H9 (cell line): ENCODE measurements around the gene AGXT. TPM values are rescaled to one million over a fixed set of nuclear protein-coding genes. Genes with fewer than 3 reads are reported as not detected.
A peak's percentile ranks its signal among the peaks of the same experiment; 100 is the strongest.

ENCODE experiments used
- DNase-seq: peaks from one replicate; pipeline ENCODE4 v3.0.0-alpha.2; 2017
- H2AFZ ChIP-seq: one replicate; pipeline ENCODE4 v1.6.1; 2013; ENCODE audit warnings: mild to moderate bottlenecking, low read length, control low read depth, moderate library complexity
- H2AK5ac ChIP-seq: 2 replicates; pipeline ENCODE4 v1.6.1; 2013; ENCODE audit warnings: low read length, control low read depth, mixed read lengths; ENCODE audit not compliant: insufficient read length
- H2BK120ac ChIP-seq: one replicate; pipeline ENCODE4 v1.6.1; 2013; ENCODE audit warnings: low read depth, mild to moderate bottlenecking, low read length, control low read depth, inconsistent platforms; ENCODE audit not compliant: poor library complexity, severe bottlenecking
- H2BK12ac ChIP-seq: 2 replicates; pipeline ENCODE4 v1.6.1; 2013; ENCODE audit warnings: low read length, control low read depth, mixed read lengths, low read depth; ENCODE audit not compliant: insufficient read length
- H2BK15ac ChIP-seq: 2 replicates; pipeline ENCODE4 v1.6.1; 2013; ENCODE audit warnings: low read depth, low read length, control low read depth
- H2BK20ac ChIP-seq: one replicate; pipeline ENCODE4 v1.6.1; 2013; ENCODE audit warnings: low read depth, mild to moderate bottlenecking, low read length, control low read depth, inconsistent platforms; ENCODE audit not compliant: poor library complexity, severe bottlenecking
- H2BK5ac ChIP-seq: 2 replicates; pipeline ENCODE4 v1.6.1; 2013; ENCODE audit warnings: low read length, control low read depth, mixed read lengths; ENCODE audit not compliant: insufficient read length
- H3K14ac ChIP-seq: 2 replicates; pipeline ENCODE4 v1.6.1; 2013; ENCODE audit warnings: low read length, control low read depth; ENCODE audit not compliant: insufficient read depth
- H3K18ac ChIP-seq: 2 replicates; pipeline ENCODE4 v1.6.1; 2013; ENCODE audit warnings: low read depth, mild to moderate bottlenecking, mixed read lengths, low read length, control low read depth; ENCODE audit not compliant: insufficient read length
- H3K23ac ChIP-seq: 2 replicates; pipeline ENCODE4 v1.6.1; 2013; ENCODE audit warnings: low read length, control low read depth, mixed read lengths, low read depth; ENCODE audit not compliant: insufficient read length
- H3K23me2 ChIP-seq: 2 replicates; pipeline ENCODE4 v1.6.1; 2013; ENCODE audit warnings: low read depth, mild to moderate bottlenecking, mixed read lengths, low read length, control low read depth; ENCODE audit not compliant: insufficient read length, poor library complexity, severe bottlenecking
- H3K27ac ChIP-seq: 2 replicates; pipeline ENCODE4 v1.5.1; 2013; ENCODE audit warnings: low read length, control low read depth, mixed read lengths, low read depth; ENCODE audit not compliant: insufficient read length
- H3K27me3 ChIP-seq: 2 replicates; pipeline ENCODE4 v1.6.1; 2013; ENCODE audit warnings: low read length, control low read depth, inconsistent platforms; ENCODE audit not compliant: insufficient read depth
- H3K4ac ChIP-seq: 2 replicates; pipeline ENCODE4 v1.6.1; 2013; ENCODE audit warnings: low read depth, mild to moderate bottlenecking, control low read depth, inconsistent platforms, low read length, moderate library complexity
- H3K4me1 ChIP-seq: 2 replicates; pipeline ENCODE4 v1.6.1; 2013; ENCODE audit warnings: low read length, control low read depth, inconsistent platforms; ENCODE audit not compliant: insufficient read depth
- H3K4me2 ChIP-seq: 2 replicates; pipeline ENCODE4 v1.6.1; 2013; ENCODE audit warnings: low read length, control low read depth, mixed read lengths; ENCODE audit not compliant: insufficient read length, insufficient read depth
- H3K56ac ChIP-seq: 2 replicates; pipeline ENCODE4 v1.6.1; 2013; ENCODE audit warnings: low read depth, mild to moderate bottlenecking, mixed read lengths, low read length, control low read depth; ENCODE audit not compliant: insufficient read length
- H3K79me1 ChIP-seq: 2 replicates; pipeline ENCODE4 v1.6.1; 2013; ENCODE audit warnings: low read depth, mild to moderate bottlenecking, moderate library complexity, low read length, control low read depth, inconsistent platforms; ENCODE audit not compliant: insufficient read depth, poor library complexity, severe bottlenecking
- H3K79me2 ChIP-seq: 2 replicates; pipeline ENCODE4 v1.6.1; 2013; ENCODE audit warnings: low read length, control low read depth, inconsistent platforms; ENCODE audit not compliant: insufficient read depth
- H3K9ac ChIP-seq: 2 replicates; pipeline ENCODE4 v1.6.1; 2013; ENCODE audit warnings: low read length, control low read depth, mixed read lengths; ENCODE audit not compliant: insufficient read length; ENCODE audit errors: extremely low read depth
- H3K9me3 ChIP-seq: one replicate; pipeline ENCODE4 v1.6.1; 2013; ENCODE audit warnings: low read depth, low read length, inconsistent platforms; ENCODE audit not compliant: control insufficient read depth
- H3T11ph ChIP-seq: one replicate; pipeline ENCODE4 v1.6.1; 2013; ENCODE audit warnings: mild to moderate bottlenecking, low read length, control low read depth, inconsistent platforms
- H4K20me1 ChIP-seq: one replicate; pipeline ENCODE4 v1.6.1; 2013; ENCODE audit not compliant: control insufficient read depth, insufficient read length, insufficient read depth
- H4K5ac ChIP-seq: 2 replicates; pipeline ENCODE4 v1.6.1; 2013; ENCODE audit warnings: low read depth, mild to moderate bottlenecking, mixed read lengths, low read length, control low read depth; ENCODE audit not compliant: insufficient read length
- H4K8ac ChIP-seq: replicated peaks from 2 replicates; pipeline ENCODE4 v1.6.1; 2013; ENCODE audit warnings: low read length, control low read depth, mixed read lengths, low read depth; ENCODE audit not compliant: insufficient read length
- H4K91ac ChIP-seq: 2 replicates; pipeline ENCODE4 v1.6.1; 2013; ENCODE audit warnings: low read depth, mild to moderate bottlenecking, moderate library complexity, mixed read lengths, low read length, control low read depth; ENCODE audit not compliant: insufficient read length
- H3K27ac Mint-ChIP-seq, 3 experiments: 2 replicates in 2 of 3; 3 replicates in 1 of 3; pipeline ENCODE4 v1.8.0; 2020 to 2021; ENCODE audit warnings: mixed read lengths in 3 of 3, mild to moderate bottlenecking in 1 of 3, moderate library complexity in 1 of 3
- H3K27me3 Mint-ChIP-seq: 2 replicates; pipeline ENCODE4 v1.8.0; 2021; ENCODE audit warnings: low read depth, mild to moderate bottlenecking, moderate library complexity, mixed read lengths
- H3K36me3 Mint-ChIP-seq, 3 experiments: 2 replicates in 2 of 3; 3 replicates in 1 of 3; pipeline ENCODE4 v1.8.0; 2020 to 2021; ENCODE audit warnings: low read depth in 3 of 3, mixed read lengths in 3 of 3; ENCODE audit not compliant: insufficient read depth in 1 of 3
- H3K4me1 Mint-ChIP-seq, 2 experiments: 2 replicates each; pipeline ENCODE4 v1.8.0; 2020; ENCODE audit warnings: mixed read lengths in 2 of 2
- H3K4me3 Mint-ChIP-seq, 2 experiments: 2 replicates in 1 of 2; 3 replicates in 1 of 2; pipeline ENCODE4 v1.8.0; 2020 to 2021; ENCODE audit warnings: mild to moderate bottlenecking in 2 of 2, mixed read lengths in 2 of 2, moderate library complexity in 1 of 2
- H3K9me3 Mint-ChIP-seq, 2 experiments: 2 replicates in 1 of 2; 3 replicates in 1 of 2; pipeline ENCODE4 v1.8.0; 2020; ENCODE audit warnings: mild to moderate bottlenecking in 2 of 2, mixed read lengths in 2 of 2, moderate library complexity in 1 of 2
- CTCF ChIP-seq: fragments of 200-600 bp; sonication (generic); conservative IDR thresholded peaks from 3 replicates; pipeline ENCODE4 v1.8.0; 2021; ENCODE audit warnings: antibody characterized with exemption, mild to moderate bottlenecking
- WGBS: extraction: QIAGEN DNeasy Blood & Tissue Kit; methylation state at CpG from one replicate; pipeline ENCODE4 v1.1.7; 2013; ENCODE audit warnings: missing lambda C conversion rate, low lambda C conversion rate, mixed read lengths; ENCODE audit not compliant: insufficient read length; ENCODE audit errors: extremely low coverage; 5-methylcytosine and 5-hydroxymethylcytosine counted together
- total RNA-seq: library from RNA; stranded (reverse); gene quantifications from 2 replicates; pipeline ENCODE4 v1.2.1, GENCODE V29; 2021

The AGXT gene
- total RNA-seq, 1 experiment from 2014 or later, result not detected

GRCh38 chr2:240920783-240921231 is 52.2 kb downstream of the AGXT start:
- no peaks in the 10 kb centered on the region for H3K79me1 ChIP-seq
- WGBS, result no CpG with 5 or more reads among the region's 4 CpGs
- Mint-ChIP-seq H3K27ac (peak overlapping the region in 1 of 3 experiments; percentile 70; a peak in 1 of 7 replicates), H3K27me3 (peaks cover 2% of the 10 kb centered on the region), H3K4me3 (no peak overlapping the region), H3K4me1 (peaks cover 2 to 4% of the 10 kb centered on the region in 2 experiments; a peak in 2 of 4 replicates), H3K9me3 (no peaks in the 10 kb centered on the region), H3K36me3 (no peaks in the 10 kb centered on the region)
- no peak overlapping the region for H4K91ac ChIP-seq
- H2BK5ac ChIP-seq, result no peak overlapping the region
- no peaks in the 10 kb centered on the region for H3K27me3 ChIP-seq
- H2BK120ac ChIP-seq, result no peak overlapping the region
- no peaks in the 10 kb centered on the region for H3K9me3 ChIP-seq
- H2AFZ ChIP-seq, result no peak overlapping the region
- H4K20me1 ChIP-seq, result no peaks in the 10 kb centered on the region
- H2BK12ac ChIP-seq, result no peak overlapping the region
- H3K23me2 ChIP-seq, result no peaks in the 10 kb centered on the region
- no peak overlapping the region for H3T11ph ChIP-seq
- no peak overlapping the region for H2BK20ac ChIP-seq
- no peak for TF ChIP-seq CTCF
- H3K18ac ChIP-seq, result no peak overlapping the region
- no peak overlapping the region for H3K4me2 ChIP-seq
- no peak overlapping the region for H2AK5ac ChIP-seq
- no peak overlapping the region for H3K4ac ChIP-seq
- no peak overlapping the region for H3K14ac ChIP-seq
- H3K23ac ChIP-seq, result no peak overlapping the region
- no peak overlapping the region for H3K9ac ChIP-seq
- H4K5ac ChIP-seq, result no peak overlapping the region
- no peak overlapping the region for H3K27ac ChIP-seq
- DNase-seq, result no peak
- H3K56ac ChIP-seq, result no peak overlapping the region
- H3K79me2 ChIP-seq, result no peaks in the 10 kb centered on the region
- no peak overlapping the region for H4K8ac ChIP-seq
- H3K4me1 ChIP-seq, result no peaks in the 10 kb centered on the region
- no peak overlapping the region for H2BK15ac ChIP-seq
